HepG2 (cell line): ENCODE results near the gene STK40. TPM values are rescaled to one million over a fixed set of nuclear protein-coding genes. Genes with fewer than 3 reads are reported as not detected.

Source experiments
- DMAP1 ChIP-seq: IDR thresholded peaks from 2 replicates; pipeline ENCODE4 v1.6.1; 2016
- IRX3 ChIP-seq: sonication (generic); formaldehyde crosslinking; IDR thresholded peaks from 2 replicates; pipeline ENCODE4 v1.8.1; 2023; ENCODE audit warnings: mild to moderate bottlenecking, low read depth, missing genetic modification reagents, borderline replicate concordance
- NAIF1 ChIP-seq: sonication (generic); formaldehyde crosslinking; IDR thresholded peaks from 2 replicates; pipeline ENCODE4 v1.5.0; 2020; ENCODE audit warnings: mild to moderate bottlenecking, missing genetic modification reagents, borderline replicate concordance
- PAWR ChIP-seq: sonication (generic); formaldehyde crosslinking; IDR thresholded peaks from 2 replicates; pipeline ENCODE4 v1.4.0; 2020; ENCODE audit warnings: missing genetic modification reagents, mild to moderate bottlenecking, borderline replicate concordance
- RARG ChIP-seq: sonication (generic); formaldehyde crosslinking; IDR thresholded peaks from 2 replicates; pipeline ENCODE4 v1.4.0; 2020; ENCODE audit warnings: low read depth, mild to moderate bottlenecking, missing genetic modification reagents
- RCOR2 ChIP-seq: IDR thresholded peaks from 2 replicates; pipeline ENCODE4 v1.6.1; 2016; ENCODE audit warnings: missing biosample characterization, missing genetic modification reagents
- TCF12 ChIP-seq, 2 experiments: fragments of 450-650 bp in 1 of 2; sonication (generic) in 1 of 2; formaldehyde crosslinking in 1 of 2; IDR thresholded peaks; 2 replicates each; pipeline versions ENCODE4 v1.6.1 to v1.8.0; 2017 to 2022; ENCODE audit warnings: antibody characterized with exemption in 1 of 2, mild to moderate bottlenecking in 1 of 2, missing genetic modification reagents in 1 of 2, moderate library complexity in 1 of 2
- TRAFD1 ChIP-seq: sonication (generic); formaldehyde crosslinking; IDR thresholded peaks from 2 replicates; pipeline ENCODE4 v1.5.1; 2020; ENCODE audit warnings: missing genetic modification reagents, mild to moderate bottlenecking, borderline replicate concordance
- YEATS2 ChIP-seq: sonication (generic); formaldehyde crosslinking; IDR thresholded peaks from 2 replicates; pipeline ENCODE4 v1.4.0; 2020; ENCODE audit warnings: missing genetic modification reagents, borderline replicate concordance
- ZNF142 ChIP-seq: sonication (generic); formaldehyde crosslinking; IDR thresholded peaks from 2 replicates; pipeline ENCODE4 v1.4.0; 2020; ENCODE audit warnings: missing genetic modification reagents
- ZNF430 ChIP-seq: sonication (generic); formaldehyde crosslinking; IDR thresholded peaks from 2 replicates; pipeline ENCODE4 v1.9.0; 2021; ENCODE audit warnings: mild to moderate bottlenecking, missing genetic modification reagents
- ZNF569 ChIP-seq: sonication (generic); formaldehyde crosslinking; IDR thresholded peaks from 2 replicates; pipeline ENCODE4 v1.5.0; 2020; ENCODE audit warnings: mild to moderate bottlenecking, missing genetic modification reagents, moderate library complexity, borderline replicate concordance
- polyA plus RNA-seq, 8 experiments: library from polyadenylated mRNA; depleted of rRNA in 3 of 8; stranded (reverse) in 7 of 8; unstranded in 1 of 8; fragments of >200 nt; fragmentation: Illumina TruSeq in 4 of 8; extraction: Trizol in 4 of 8; gene quantifications; 2 replicates each; pipeline versions ENCODE4 v1.2.1 to v1.2.3, GENCODE V29; 2011 to 2016; ENCODE audit warnings: low read depth in 4 of 8, missing spikeins in 1 of 8, mixed read lengths in 1 of 8; ENCODE audit not compliant: insufficient read depth in 1 of 8
- total RNA-seq, 5 experiments: library from RNA; depleted of rRNA; stranded (reverse); fragments of >200 nt; fragmentation: Illumina TruSeq; extraction: Trizol; gene quantifications; 2 replicates each; pipeline ENCODE4 v1.2.3, GENCODE V29; 2016; ENCODE audit warnings: low read depth in 1 of 5
- TF ChIP-seq, protein P1 (sequence below): sonication (generic); formaldehyde crosslinking; IDR thresholded peaks from 2 replicates; pipeline ENCODE4 v1.4.0; 2020; ENCODE audit warnings: missing genetic modification reagents; ENCODE audit errors: not compliant biosample characterization
- TF ChIP-seq, protein P2 (sequence below): sonication (generic); formaldehyde crosslinking; IDR thresholded peaks from 2 replicates; pipeline ENCODE4 v1.4.0; 2020; ENCODE audit warnings: mild to moderate bottlenecking, missing genetic modification reagents

Gene STK40
- total and polyA plus RNA-seq, 2 of the 13 experiments (the other 11 are each of a cell fraction or from before 2014, with no cell fraction given): 33.8 to 35.1 TPM

DNA sequence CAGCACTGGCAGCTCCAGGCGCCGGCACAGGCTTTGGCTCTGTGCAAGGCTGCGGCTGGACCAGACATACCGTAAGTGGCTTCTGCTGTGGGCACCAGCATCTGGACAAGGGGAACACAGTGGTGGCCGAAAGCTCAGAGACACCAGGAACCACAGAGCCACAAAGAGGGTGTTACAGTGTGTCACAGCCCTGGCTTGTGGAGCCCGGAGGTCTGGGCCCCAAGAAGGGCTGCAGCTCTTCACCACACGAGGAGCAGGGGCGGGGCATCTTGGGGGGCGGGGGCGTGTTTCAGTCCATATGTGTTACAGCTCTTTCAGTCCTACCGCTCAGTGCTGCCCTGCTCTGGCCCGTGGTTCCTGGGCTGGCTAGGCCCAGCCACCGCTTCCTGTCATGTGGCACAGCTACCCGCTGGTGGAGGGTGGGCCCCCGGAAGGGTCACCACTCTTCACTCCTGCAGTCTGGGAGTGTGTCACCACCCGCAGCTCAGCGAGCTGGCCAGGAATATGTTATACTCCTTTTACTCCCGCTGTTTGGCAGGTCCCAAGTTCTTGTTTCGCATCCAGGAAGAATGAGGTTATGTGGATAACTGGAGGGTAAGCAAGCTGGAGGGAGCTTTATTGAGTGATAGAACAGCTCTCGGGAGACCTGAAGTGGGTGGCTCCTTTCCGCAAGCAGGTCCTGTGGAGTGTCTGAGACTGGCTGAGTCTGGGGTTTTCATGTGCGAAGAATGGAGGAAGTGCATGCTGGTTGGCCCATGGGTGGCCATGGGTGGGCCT, 15.3 kb upstream of the STK40 start (continued):
- TF ChIP-seq ZNF142 (CRISPR knock-in tag) (0 out of 2 replicates have a peak, but pooled peaks have one; percentile 25), DMAP1 (peak; percentile 87), IRX3 (no peak; the same call in 1 of the 2 replicates), ZNF430 (peak; percentile 77; the same call in 1 of the 2 replicates), TRAFD1 (CRISPR knock-in tag) (no peak), RCOR2 (CRISPR knock-in tag) (0 out of 2 replicates have a peak, but pooled peaks have one; percentile 23), YEATS2 (CRISPR knock-in tag) (peak; percentile 89; the same call in 1 of the 2 replicates), PAWR (no peak), TCF12 (IDR thresholded peaks at IDR 0.05) (no peak), TCF12 (CRISPR knock-in tag; IDR thresholded peaks at IDR 0.05) (no peak), NAIF1 (CRISPR knock-in tag) (no peak), ZNF569 (no peak), RARG (CRISPR knock-in tag) (no peak)
- TF ChIP-seq, protein P1, sequence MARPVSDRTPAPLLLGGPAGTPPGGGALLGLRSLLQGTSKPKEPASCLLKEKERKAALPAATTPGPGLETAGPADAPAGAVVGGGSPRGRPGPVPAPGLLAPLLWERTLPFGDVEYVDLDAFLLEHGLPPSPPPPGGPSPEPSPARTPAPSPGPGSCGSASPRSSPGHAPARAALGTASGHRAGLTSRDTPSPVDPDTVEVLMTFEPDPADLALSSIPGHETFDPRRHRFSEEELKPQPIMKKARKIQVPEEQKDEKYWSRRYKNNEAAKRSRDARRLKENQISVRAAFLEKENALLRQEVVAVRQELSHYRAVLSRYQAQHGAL (CRISPR knock-in tag): no peak
- TF ChIP-seq, protein P2, sequence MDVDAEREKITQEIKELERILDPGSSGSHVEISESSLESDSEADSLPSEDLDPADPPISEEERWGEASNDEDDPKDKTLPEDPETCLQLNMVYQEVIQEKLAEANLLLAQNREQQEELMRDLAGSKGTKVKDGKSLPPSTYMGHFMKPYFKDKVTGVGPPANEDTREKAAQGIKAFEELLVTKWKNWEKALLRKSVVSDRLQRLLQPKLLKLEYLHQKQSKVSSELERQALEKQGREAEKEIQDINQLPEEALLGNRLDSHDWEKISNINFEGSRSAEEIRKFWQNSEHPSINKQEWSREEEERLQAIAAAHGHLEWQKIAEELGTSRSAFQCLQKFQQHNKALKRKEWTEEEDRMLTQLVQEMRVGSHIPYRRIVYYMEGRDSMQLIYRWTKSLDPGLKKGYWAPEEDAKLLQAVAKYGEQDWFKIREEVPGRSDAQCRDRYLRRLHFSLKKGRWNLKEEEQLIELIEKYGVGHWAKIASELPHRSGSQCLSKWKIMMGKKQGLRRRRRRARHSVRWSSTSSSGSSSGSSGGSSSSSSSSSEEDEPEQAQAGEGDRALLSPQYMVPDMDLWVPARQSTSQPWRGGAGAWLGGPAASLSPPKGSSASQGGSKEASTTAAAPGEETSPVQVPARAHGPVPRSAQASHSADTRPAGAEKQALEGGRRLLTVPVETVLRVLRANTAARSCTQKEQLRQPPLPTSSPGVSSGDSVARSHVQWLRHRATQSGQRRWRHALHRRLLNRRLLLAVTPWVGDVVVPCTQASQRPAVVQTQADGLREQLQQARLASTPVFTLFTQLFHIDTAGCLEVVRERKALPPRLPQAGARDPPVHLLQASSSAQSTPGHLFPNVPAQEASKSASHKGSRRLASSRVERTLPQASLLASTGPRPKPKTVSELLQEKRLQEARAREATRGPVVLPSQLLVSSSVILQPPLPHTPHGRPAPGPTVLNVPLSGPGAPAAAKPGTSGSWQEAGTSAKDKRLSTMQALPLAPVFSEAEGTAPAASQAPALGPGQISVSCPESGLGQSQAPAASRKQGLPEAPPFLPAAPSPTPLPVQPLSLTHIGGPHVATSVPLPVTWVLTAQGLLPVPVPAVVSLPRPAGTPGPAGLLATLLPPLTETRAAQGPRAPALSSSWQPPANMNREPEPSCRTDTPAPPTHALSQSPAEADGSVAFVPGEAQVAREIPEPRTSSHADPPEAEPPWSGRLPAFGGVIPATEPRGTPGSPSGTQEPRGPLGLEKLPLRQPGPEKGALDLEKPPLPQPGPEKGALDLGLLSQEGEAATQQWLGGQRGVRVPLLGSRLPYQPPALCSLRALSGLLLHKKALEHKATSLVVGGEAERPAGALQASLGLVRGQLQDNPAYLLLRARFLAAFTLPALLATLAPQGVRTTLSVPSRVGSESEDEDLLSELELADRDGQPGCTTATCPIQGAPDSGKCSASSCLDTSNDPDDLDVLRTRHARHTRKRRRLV: peak; percentile 60; the same call in 1 of the 2 replicates
